ENCODE measurements around the gene FKRP. TPM values are rescaled to one million over a fixed set of nuclear protein-coding genes. Genes with fewer than 3 reads are reported as not detected.

FKRP gene
- total and polyA plus RNA-seq, 8 donors: 5.0 to 17.4 (median 8.0) TPM

DNA sequence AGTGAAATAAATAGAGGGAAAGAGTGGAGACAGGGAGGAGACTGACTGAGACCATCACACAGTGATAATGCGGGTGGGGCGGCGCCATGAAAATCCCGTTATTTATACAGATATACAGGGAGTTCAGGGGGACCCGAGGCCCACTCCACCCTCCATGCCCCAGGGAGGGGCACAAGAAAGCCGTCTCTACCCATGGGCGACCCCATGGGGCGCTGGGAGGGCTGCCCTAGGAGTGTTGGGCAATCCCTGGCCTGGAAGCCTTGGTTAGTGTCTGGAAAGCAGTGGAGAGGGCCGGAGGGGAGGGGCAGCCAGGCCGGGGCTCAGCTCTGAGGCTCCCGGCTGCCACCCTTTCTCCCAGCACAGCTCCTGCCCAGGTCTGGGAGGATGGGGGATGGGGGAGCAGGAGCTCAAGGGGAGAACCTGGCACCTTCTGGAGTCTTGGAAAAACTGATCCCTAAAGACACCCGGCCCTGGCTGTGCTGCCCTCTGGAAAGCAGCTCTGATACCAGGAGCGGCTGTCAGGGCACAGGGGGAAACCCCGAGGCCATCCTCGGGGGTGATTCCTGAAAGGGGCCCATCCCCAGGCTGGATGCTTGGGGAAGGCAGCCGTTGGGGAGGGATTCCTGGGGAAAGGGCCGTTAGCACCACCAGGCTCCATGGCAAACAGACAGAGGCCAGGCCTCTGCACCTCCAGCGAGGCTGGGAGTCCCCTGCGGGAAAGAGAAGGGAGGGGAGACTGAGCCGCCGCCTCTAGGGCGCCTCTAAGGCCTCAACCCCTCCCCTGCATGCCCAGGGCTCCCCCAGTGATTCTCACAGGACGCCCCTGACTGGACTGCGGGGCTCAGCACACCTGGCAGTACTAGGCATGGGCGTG, 26.0 kb upstream of the FKRP start:
- Histone ChIP-seq H3K27me3 (no peaks in the 10 kb centered on the region), H3K4me3 (no peak overlapping the region), H3K36me3 (peaks cover 6 to 37% (median 36%) of the 10 kb centered on the region in 3 donors), H3K4me1 (peaks cover 7 to 11% (median 8%) of the 10 kb centered on the region in 3 donors), H3K9me3 (no peaks in the 10 kb centered on the region), H3K27ac (no peak overlapping the region)
- FAIRE-seq: no peak
- TF ChIP-seq, protein P1, sequence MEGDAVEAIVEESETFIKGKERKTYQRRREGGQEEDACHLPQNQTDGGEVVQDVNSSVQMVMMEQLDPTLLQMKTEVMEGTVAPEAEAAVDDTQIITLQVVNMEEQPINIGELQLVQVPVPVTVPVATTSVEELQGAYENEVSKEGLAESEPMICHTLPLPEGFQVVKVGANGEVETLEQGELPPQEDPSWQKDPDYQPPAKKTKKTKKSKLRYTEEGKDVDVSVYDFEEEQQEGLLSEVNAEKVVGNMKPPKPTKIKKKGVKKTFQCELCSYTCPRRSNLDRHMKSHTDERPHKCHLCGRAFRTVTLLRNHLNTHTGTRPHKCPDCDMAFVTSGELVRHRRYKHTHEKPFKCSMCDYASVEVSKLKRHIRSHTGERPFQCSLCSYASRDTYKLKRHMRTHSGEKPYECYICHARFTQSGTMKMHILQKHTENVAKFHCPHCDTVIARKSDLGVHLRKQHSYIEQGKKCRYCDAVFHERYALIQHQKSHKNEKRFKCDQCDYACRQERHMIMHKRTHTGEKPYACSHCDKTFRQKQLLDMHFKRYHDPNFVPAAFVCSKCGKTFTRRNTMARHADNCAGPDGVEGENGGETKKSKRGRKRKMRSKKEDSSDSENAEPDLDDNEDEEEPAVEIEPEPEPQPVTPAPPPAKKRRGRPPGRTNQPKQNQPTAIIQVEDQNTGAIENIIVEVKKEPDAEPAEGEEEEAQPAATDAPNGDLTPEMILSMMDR (IDR thresholded peaks at IDR 0.05): no peak
- intact Hi-C loops (cut with DNase I): no loop called here
- WGBS, 2 donors: 83 to 87% methylated on average over 23 to 25 of the region's 25 CpGs
- DNase-seq: no peak
- no peak for ATAC-seq

DNA sequence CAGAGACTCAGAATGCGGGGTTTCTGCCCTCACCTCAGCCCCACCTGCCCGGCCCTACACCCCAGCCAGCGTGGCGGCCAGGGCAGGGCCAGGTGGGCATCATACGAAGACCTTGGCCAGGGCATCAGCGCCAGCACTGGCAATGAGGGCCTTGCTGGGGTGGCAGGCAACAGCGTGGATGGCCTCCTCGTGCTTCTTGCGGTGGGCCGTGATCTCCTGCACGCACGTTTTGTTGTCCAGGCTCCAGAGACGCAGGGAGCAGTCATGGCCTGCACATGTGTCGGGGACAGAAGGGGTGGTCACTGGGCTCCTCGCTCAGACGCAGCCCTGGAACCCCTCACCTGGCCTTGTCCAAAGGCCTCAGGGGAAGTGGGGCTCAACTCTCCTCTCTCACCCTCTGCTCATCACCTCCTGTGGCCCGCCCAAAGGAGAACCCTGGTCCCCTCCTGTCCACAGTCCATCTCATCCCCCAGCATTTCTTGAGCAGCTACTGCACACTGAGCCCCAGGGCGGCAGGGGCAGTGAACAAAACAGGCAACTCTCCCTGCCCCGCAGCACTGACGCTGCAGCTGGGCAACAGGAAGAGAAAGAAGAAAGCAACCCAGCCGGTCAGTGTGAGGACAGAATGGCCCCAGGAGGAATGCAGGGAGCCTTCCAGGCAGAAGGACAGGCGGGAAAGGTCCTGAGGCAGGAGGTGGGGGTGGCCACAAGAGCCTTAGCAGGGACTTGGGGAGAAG, 25.2 kb upstream of the FKRP start:
- FAIRE-seq (no peak), DNase-seq (no peak), ATAC-seq (no peak)
- Histone ChIP-seq H3K27ac (no peak overlapping the region), H3K27me3 (no peaks in the 10 kb centered on the region), H3K9me3 (no peaks in the 10 kb centered on the region), H3K4me3 (no peak overlapping the region), H3K36me3 (peaks cover 6 to 45% (median 40%) of the 10 kb centered on the region in 3 donors), H3K4me1 (peaks cover 0 to 3% (median 1%) of the 10 kb centered on the region in 3 donors)
- intact Hi-C loops (cut with DNase I): no loop called here
- WGBS, 2 donors: 93 to 95% methylated on average over 19 to 22 of the region's 22 CpGs
- TF ChIP-seq, protein P1 (IDR thresholded peaks at IDR 0.05): no peak

DNA sequence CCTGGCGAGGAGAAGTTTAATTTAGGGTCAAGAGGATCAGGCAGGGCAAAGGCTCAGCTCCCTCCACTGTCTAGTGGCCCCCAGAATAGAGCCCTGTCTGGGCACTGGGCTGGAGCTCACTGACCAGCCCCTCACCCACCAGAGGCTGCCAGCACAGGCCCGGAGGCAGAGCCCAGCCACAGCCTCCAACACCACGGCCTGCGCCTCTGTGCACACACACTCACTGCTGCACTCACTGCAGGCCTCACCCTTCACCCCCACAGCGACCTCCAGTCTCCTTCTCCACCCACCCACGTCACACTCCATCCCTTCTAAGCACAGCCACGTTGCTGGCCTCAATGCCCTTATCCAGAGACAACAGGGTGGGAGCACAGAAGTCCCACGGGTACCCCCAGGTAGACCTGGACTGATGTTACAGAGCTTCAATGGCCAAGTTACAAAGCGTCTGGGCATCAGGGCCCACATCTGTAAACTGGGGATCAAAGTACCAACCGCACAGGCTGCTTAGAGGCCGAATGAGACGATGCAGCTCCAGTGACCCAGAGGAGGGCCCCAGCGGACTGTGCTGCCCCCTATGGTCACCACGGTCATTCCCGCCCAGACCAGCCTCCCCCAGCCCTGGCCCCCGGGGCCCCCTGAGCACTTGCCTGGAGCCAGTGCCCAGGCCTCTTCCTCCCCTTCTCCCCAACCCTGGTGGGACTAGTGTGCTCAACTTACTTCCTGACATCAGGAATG, 24.4 kb upstream of the FKRP start:
- H3K36me3 ChIP-seq: peaks cover 6 to 52% (median 40%) of the 10 kb centered on the region in 3 donors
- peaks cover 0 to 3% (median 0%) of the 10 kb centered on the region in 3 donors for H3K4me1 ChIP-seq
- H3K27me3 ChIP-seq: no peaks in the 10 kb centered on the region
- WGBS, 2 donors: 88 to 89% methylated on average over 16 of the region's 16 CpGs
- H3K27ac ChIP-seq: no peak overlapping the region
- H3K4me3 ChIP-seq: no peak overlapping the region
- no peaks in the 10 kb centered on the region for H3K9me3 ChIP-seq
- FAIRE-seq (no peak), ATAC-seq (no peak), DNase-seq (no peak)
- TF ChIP-seq, protein P1 (IDR thresholded peaks at IDR 0.05): no peak
- intact Hi-C loops (cut with DNase I): no loop called here

DNA sequence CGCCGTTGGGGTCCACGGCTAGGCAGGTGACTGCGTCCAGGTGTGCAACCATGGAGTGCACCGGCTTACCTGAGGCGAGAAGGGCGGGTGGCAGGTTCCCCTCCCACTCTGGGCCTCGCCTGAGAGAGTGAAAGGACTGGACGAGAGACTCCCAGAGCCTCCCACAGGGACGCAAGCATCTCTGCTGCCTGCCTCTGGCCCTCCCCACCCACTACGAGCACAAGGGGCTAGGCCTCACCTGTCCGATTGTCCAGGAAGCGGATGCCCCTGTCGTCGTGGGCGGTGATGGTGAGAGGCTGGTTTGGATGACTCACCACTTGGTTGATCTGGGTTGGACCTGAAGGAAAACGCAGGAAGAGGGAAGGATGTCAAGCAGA, 23.9 kb upstream of the FKRP start:
- H3K9me3 ChIP-seq: no peaks in the 10 kb centered on the region
- 87 to 90% methylated on average over 17 of the region's 17 CpGs for WGBS, 2 donors
- DNase-seq (no peak), FAIRE-seq (no peak), ATAC-seq (no peak)
- no peak overlapping the region for H3K4me3 ChIP-seq
- peaks cover 11 to 58% (median 40%) of the 10 kb centered on the region in 3 donors for H3K36me3 ChIP-seq
- no peak overlapping the region for H3K27ac ChIP-seq
- intact Hi-C loops (cut with DNase I): no loop called here
- peaks cover 0 to 3% (median 0%) of the 10 kb centered on the region in 3 donors for H3K4me1 ChIP-seq
- no peaks in the 10 kb centered on the region for H3K27me3 ChIP-seq
- TF ChIP-seq, protein P1 (IDR thresholded peaks at IDR 0.05): no peak

Measured in pancreas (tissue), 10 donors.